GM19463 (cell line): ENCODE results near the gene TMEM106C.

Experiments used
- ATAC-seq: cut with Tn5 transposase; IDR thresholded peaks from one replicate; pipeline ENCODE4 v1.9.1; 2021; ENCODE audit warnings: mild to moderate bottlenecking, moderate library complexity; ENCODE audit not compliant: unreplicated experiment

The TMEM106C gene

GRCh38 chr12:47992776-47993175 lies 29.4 kb downstream of the TMEM106C start:
- no peak for ATAC-seq

GRCh38 chr12:47993491-47993890 lies 30.1 kb downstream of the TMEM106C start:
- no peak for ATAC-seq

- no peak for ATAC-seq
Observed at GRCh38 chr12:47995981-47996401, 32.6 kb downstream of the TMEM106C start.

- ATAC-seq: no peak
Observed at GRCh38 chr12:47997321-47997720, 33.9 kb downstream of the TMEM106C start.

GRCh38 chr12:47999816-48000215 lies 36.4 kb downstream of the TMEM106C start:
- no peak for ATAC-seq

- ATAC-seq: no peak
Observed at GRCh38 chr12:48000878-48001504, 37.6 kb downstream of the TMEM106C start.

- no peak for ATAC-seq
Observed at GRCh38 chr12:48001505-48002413, 38.4 kb downstream of the TMEM106C start.

GRCh38 chr12:48002414-48002730 lies 39.0 kb downstream of the TMEM106C start:
- no peak for ATAC-seq

GRCh38 chr12:48002773-48003218 lies 39.4 kb downstream of the TMEM106C start:
- ATAC-seq: no peak

- ATAC-seq: no peak
Observed at GRCh38 chr12:48003226-48004052, 40.0 kb downstream of the TMEM106C start.

GRCh38 chr12:48004053-48004941 lies 40.9 kb downstream of the TMEM106C start, which contains the start of gene COL2A1:
Gene COL2A1 (minus strand): TSS chr12:48004476. CDS start chr12:48004321, 155 bp downstream.
- ATAC-seq: no peak

- ATAC-seq: no peak
Observed at GRCh38 chr12:48005001-48005749, 41.8 kb downstream of the TMEM106C start.

- no peak for ATAC-seq
Observed at GRCh38 chr12:48005750-48006021, 42.3 kb downstream of the TMEM106C start.

- ATAC-seq: no peak
Observed at GRCh38 chr12:48007206-48007605, 43.8 kb downstream of the TMEM106C start.

- ATAC-seq: no peak
Observed at GRCh38 chr12:48008349-48008748, 45.0 kb downstream of the TMEM106C start.

GRCh38 chr12:48008950-48009349 lies 45.6 kb downstream of the TMEM106C start:
- no peak for ATAC-seq

- ATAC-seq: no peak
Observed at GRCh38 chr12:48009471-48009870, 46.1 kb downstream of the TMEM106C start.

- ATAC-seq: no peak
Observed at GRCh38 chr12:48010366-48010970, 47.1 kb downstream of the TMEM106C start.

GRCh38 chr12:48012070-48012469 lies 48.7 kb downstream of the TMEM106C start:
- ATAC-seq: no peak
